Uterus (tissue), 4 donors: ENCODE results near the gene LNPEP. TPM values are rescaled to one million over a fixed set of nuclear protein-coding genes. Genes with fewer than 3 reads are reported as not detected.

Experiments used
- DNase-seq, 2 donors: peaks; one replicate each; pipeline ENCODE4 v3.0.0-alpha.2; 2019 to 2020
- H3K27ac ChIP-seq, 2 donors: fragments of 200-600 bp; sonication (generic); 1 replicate in 1 of 2; 2 replicates in 1 of 2; pipeline ENCODE4 v1.5.1; 2016 to 2018
- H3K27me3 ChIP-seq, 2 donors: fragments of 200-600 bp; sonication (generic); one replicate each; pipeline ENCODE4 v1.5.1; 2018 to 2019; ENCODE audit warnings: control low read depth in 1 of 2
- H3K36me3 ChIP-seq, 2 donors: fragments of 200-600 bp; sonication (generic); one replicate each; pipeline ENCODE4 v1.5.1; 2019; ENCODE audit warnings: control low read depth in 1 of 2
- H3K4me1 ChIP-seq, 2 donors: fragments of 200-600 bp; sonication (generic); one replicate each; pipeline ENCODE4 v1.5.1; 2018 to 2019; ENCODE audit warnings: control low read depth in 1 of 2
- H3K4me3 ChIP-seq, 2 donors: fragments of 200-600 bp; sonication (generic); 1 replicate in 1 of 2; 2 replicates in 1 of 2; pipeline ENCODE4 v1.5.1; 2018 to 2019; ENCODE audit warnings: mild to moderate bottlenecking in 1 of 2
- H3K9me3 ChIP-seq, 2 donors: fragments of 200-600 bp; sonication (generic); one replicate each; pipeline ENCODE4 v1.5.1; 2019; ENCODE audit warnings: control low read depth in 1 of 2
- CTCF ChIP-seq, 4 experiments: fragments of 200-600 bp in 2 of 4; fragments of 450-650 bp in 2 of 4; sonication (generic) in 2 of 4; IDR thresholded peaks; one replicate each; pipeline ENCODE4 v1.5.1; 2016 to 2019; ENCODE audit warnings: antibody characterized with exemption in 4 of 4, mild to moderate bottlenecking in 2 of 4, moderate library complexity in 1 of 4
- POLR2A ChIP-seq, 2 donors: fragments of 450-650 bp; IDR thresholded peaks; one replicate each; pipeline ENCODE4 v1.6.1; 2016; ENCODE audit warnings: antibody characterized with exemption in 2 of 2, mild to moderate bottlenecking in 1 of 2, moderate library complexity in 1 of 2
- intact Hi-C: fragments of 100-400 bp; cut with DNase I; formaldehyde crosslinking; loops from one replicate; pipeline ENCODE4 v1.15.1; 2023; ENCODE audit warnings: low total_unique reads
- total RNA-seq, 4 donors: library from RNA; depleted of rRNA in 3 of 4; stranded (reverse); fragments of >200 nt in 3 of 4; gene quantifications; one replicate each; pipeline versions ENCODE4 v1.1.0 to v1.2.4, GENCODE V29; 2014 to 2023
- donor health status: DM: yes; HTN: yes; CAD: no.

The LNPEP gene
- total RNA-seq, 4 donors from 2014 or later: 32.5 to 93.9 (median 51.1) TPM

GRCh38 chr5:96909003-96909402 is 26.9 kb upstream of the LNPEP start:
- H3K9me3 ChIP-seq: no peaks in the 10 kb centered on the region
- no peak overlapping the region for H3K4me3 ChIP-seq
- H3K36me3 ChIP-seq: no peaks in the 10 kb centered on the region
- no peak overlapping the region for H3K27ac ChIP-seq
- no peak for DNase-seq
- H3K4me1 ChIP-seq: no peaks in the 10 kb centered on the region
- intact Hi-C loops: no loop called here
- no peaks in the 10 kb centered on the region for H3K27me3 ChIP-seq
- TF ChIP-seq POLR2A (IDR thresholded peaks at IDR 0.05) (no peak), CTCF (IDR thresholded peaks at IDR 0.05) (no peak)

GRCh38 chr5:96909435-96909834 is 26.4 kb upstream of the LNPEP start:
- no peak overlapping the region for H3K27ac ChIP-seq
- H3K36me3 ChIP-seq: no peaks in the 10 kb centered on the region
- H3K9me3 ChIP-seq: no peaks in the 10 kb centered on the region
- no peak for TF ChIP-seq CTCF (IDR thresholded peaks at IDR 0.05)
- TF ChIP-seq POLR2A (IDR thresholded peaks at IDR 0.05): no peak
- H3K27me3 ChIP-seq: no peaks in the 10 kb centered on the region
- DNase-seq: no peak
- intact Hi-C loops: no loop called here
- H3K4me1 ChIP-seq: no peaks in the 10 kb centered on the region
- no peak overlapping the region for H3K4me3 ChIP-seq

GRCh38 chr5:96911139-96911538 is 24.7 kb upstream of the LNPEP start:
- Histone ChIP-seq H3K27ac (no peak overlapping the region), H3K27me3 (no peaks in the 10 kb centered on the region), H3K9me3 (no peaks in the 10 kb centered on the region), H3K36me3 (no peaks in the 10 kb centered on the region), H3K4me3 (no peak overlapping the region), H3K4me1 (no peaks in the 10 kb centered on the region)
- intact Hi-C loops: no loop called here
- TF ChIP-seq POLR2A (IDR thresholded peaks at IDR 0.05): no peak
- TF ChIP-seq CTCF (IDR thresholded peaks at IDR 0.05): no peak
- DNase-seq: no peak

GRCh38 chr5:96913233-96913632 is 22.6 kb upstream of the LNPEP start:
- intact Hi-C loops: no loop called here
- Histone ChIP-seq H3K4me1 (no peaks in the 10 kb centered on the region), H3K36me3 (no peaks in the 10 kb centered on the region), H3K9me3 (no peaks in the 10 kb centered on the region), H3K27ac (no peak overlapping the region), H3K4me3 (no peak overlapping the region), H3K27me3 (no peaks in the 10 kb centered on the region)
- TF ChIP-seq POLR2A (IDR thresholded peaks at IDR 0.05): no peak
- TF ChIP-seq CTCF (IDR thresholded peaks at IDR 0.05): no peak
- no peak for DNase-seq

- no peak for TF ChIP-seq POLR2A (IDR thresholded peaks at IDR 0.05)
- TF ChIP-seq CTCF (IDR thresholded peaks at IDR 0.05): no peak
- DNase-seq: no peak
- intact Hi-C loops: no loop called here
- Histone ChIP-seq H3K4me3 (no peak overlapping the region), H3K36me3 (no peaks in the 10 kb centered on the region), H3K27ac (no peak overlapping the region), H3K27me3 (no peaks in the 10 kb centered on the region), H3K4me1 (no peaks in the 10 kb centered on the region), H3K9me3 (no peaks in the 10 kb centered on the region)
Measured at GRCh38 chr5:96919754-96920197, 16.1 kb upstream of the LNPEP start.
